PC-9 (cell line): ENCODE results near the gene RPS26. TPM values are rescaled to one million over a fixed set of nuclear protein-coding genes. Genes with fewer than 3 reads are reported as not detected.
"Not testable (repeated sequence)": the region's sequence is repeated elsewhere in the genome, so short reads cannot be mapped to it uniquely, and the experiment has no call there.

ENCODE experiments used
- BruUV-seq: library from RNA; stranded (reverse); fragments of 400-500 nt; replicated peaks from 2 replicates; lab custom pipeline; 2021; lab: Mats Ljungman, UMichigan
- CTCF ChIA-PET: fragments of 300-600 bp; sonication (Branson Sonifier 250); formaldehyde crosslinking; loops from one replicate; lab custom pipeline; 2022; ENCODE audit warnings: antibody characterized with exemption; lab: Charles Lee
- POLR2A ChIA-PET: fragments of 300-600 bp; sonication (Branson Sonifier 250); formaldehyde crosslinking; loops from one replicate; lab custom pipeline; 2022; ENCODE audit warnings: antibody characterized with exemption; ENCODE audit not compliant: unreplicated experiment; lab: Charles Lee
- DNase-seq, 2 experiments: peaks; one replicate each; pipeline versions ENCODE4 v3.0.0 to v3.0.0-alpha.2; 2015 to 2022; ENCODE audit warnings: mixed read lengths in 1 of 2
- H2AFZ ChIP-seq: fragments of 200-600 bp; sonication (generic); 2 replicates; pipeline ENCODE4 v1.8.1; 2017; ENCODE audit warnings: antibody characterized with exemption
- H3F3A ChIP-seq: fragments of 200-600 bp; sonication (generic); 2 replicates; pipeline ENCODE4 v1.8.1; 2017; ENCODE audit warnings: antibody characterized with exemption, mild to moderate bottlenecking, low read depth; ENCODE audit not compliant: insufficient read depth
- H3K27ac ChIP-seq: fragments of 200-600 bp; sonication (generic); 2 replicates; pipeline ENCODE4 v1.6.1; 2016; ENCODE audit warnings: mixed run types
- H3K27me3 ChIP-seq: fragments of 200-600 bp; sonication (generic); 2 replicates; pipeline ENCODE4 v1.6.1; 2016; ENCODE audit warnings: low read depth, mixed run types; ENCODE audit not compliant: insufficient read depth
- H3K36me3 ChIP-seq: fragments of 200-600 bp; sonication (generic); 2 replicates; pipeline ENCODE4 v1.6.1; 2016; ENCODE audit warnings: low read depth, mixed run types
- H3K4me1 ChIP-seq: fragments of 200-600 bp; sonication (generic); replicated peaks from 2 replicates; pipeline ENCODE4 v1.6.1; 2016; ENCODE audit warnings: mixed run types; ENCODE audit not compliant: insufficient read depth
- H3K4me2 ChIP-seq: fragments of 200-600 bp; sonication (generic); 2 replicates; pipeline ENCODE4 v1.6.1; 2017; ENCODE audit warnings: mixed run types
- H3K4me3 ChIP-seq: fragments of 200-600 bp; sonication (generic); 2 replicates; pipeline ENCODE4 v1.6.1; 2016; ENCODE audit warnings: mixed run types
- H3K79me2 ChIP-seq: fragments of 200-600 bp; sonication (generic); 2 replicates; pipeline ENCODE4 v1.6.1; 2017; ENCODE audit warnings: low read depth, mixed run types
- H3K9me2 ChIP-seq: fragments of 200-600 bp; sonication (generic); 2 replicates; pipeline ENCODE4 v1.8.1; 2017; ENCODE audit warnings: mild to moderate bottlenecking; ENCODE audit not compliant: insufficient read depth
- H3K9me3 ChIP-seq: fragments of 200-600 bp; sonication (generic); 2 replicates; pipeline ENCODE4 v1.8.1; 2016; ENCODE audit warnings: low read depth; ENCODE audit not compliant: insufficient read depth
- H4K20me1 ChIP-seq: fragments of 200-600 bp; sonication (generic); 2 replicates; pipeline ENCODE4 v1.8.1; 2017; ENCODE audit not compliant: insufficient read depth
- EZH2 ChIP-seq: fragments of 200-600 bp; sonication (generic); IDR thresholded peaks from 2 replicates; pipeline ENCODE4 v1.8.0; 2017; ENCODE audit warnings: antibody characterized with exemption, low read depth
- intact Hi-C: fragments of 100-400 bp; cut with micrococcal nuclease; formaldehyde crosslinking; loops from one replicate; pipeline ENCODE4 v1.10.0; 2022; ENCODE audit not compliant: unreplicated experiment
- total RNA-seq: library from RNA; stranded (reverse); gene quantifications from 2 replicates; pipeline ENCODE4 v1.2.3, GENCODE V29; 2021
- TF ChIP-seq, protein P1 (sequence below): fragments of 200-600 bp; sonication (generic); conservative IDR thresholded peaks from 2 replicates; pipeline ENCODE4 v1.6.1; 2017; ENCODE audit warnings: mixed run types, antibody characterized with exemption, mild to moderate bottlenecking, moderate library complexity

RPS26 gene
- total RNA-seq, 1 experiment from 2014 or later = 43.3 TPM

DNA sequence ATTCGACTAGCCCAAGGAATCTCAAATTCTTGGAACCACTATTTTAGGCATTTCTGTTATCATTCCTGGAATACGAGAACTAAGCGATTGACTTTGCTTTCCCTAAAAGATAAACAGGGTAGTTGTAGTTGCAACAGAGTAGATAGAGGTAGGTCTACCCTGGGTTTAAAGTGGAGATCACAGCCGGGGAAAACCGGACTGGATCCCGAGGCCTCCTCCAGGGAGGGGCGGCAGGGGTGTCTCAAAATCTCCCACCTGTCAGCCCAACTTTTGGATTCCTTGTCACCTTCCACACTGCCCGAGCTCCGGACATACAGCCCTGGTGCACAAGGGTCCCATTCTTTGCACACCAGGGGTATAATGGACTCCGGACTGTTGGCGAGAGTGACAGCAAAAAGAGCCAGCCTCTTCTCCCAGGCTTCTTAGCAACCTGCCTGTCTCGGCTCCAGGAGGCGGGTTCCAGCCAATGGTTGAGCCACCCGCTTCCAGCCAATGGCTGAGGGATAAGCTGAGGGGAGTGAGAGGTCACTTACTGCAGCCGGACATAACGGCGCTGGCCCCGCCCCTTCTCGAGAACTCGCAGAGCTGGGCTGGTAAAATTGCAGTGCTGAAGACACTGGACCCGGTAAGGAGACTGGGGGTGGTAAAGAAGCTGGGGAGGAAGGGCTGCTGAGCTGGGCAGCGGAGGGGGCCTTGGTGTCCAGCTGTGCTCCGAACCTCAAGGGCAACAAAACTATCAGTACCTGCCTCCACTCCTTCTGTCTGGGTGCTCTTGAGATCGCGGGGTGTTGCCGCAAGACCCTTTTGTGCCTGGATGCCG, 44.8 kb upstream of the RPS26 start, which contains the start of gene SUOX:
Gene SUOX (plus strand): TSS at position 562 of the 820 bp plus-strand sequence. CDS start 4,946 bp downstream, outside the sequence.
- no peaks in the 10 kb centered on the region for H3K27me3 ChIP-seq
- ChIA-PET POLR2A (interaction anchor here (0.6 to 1.2 kb wide), 8 partner anchors 10 to 1748 kb away, joined by 3 to 8 read pairs (median 6); partner anchors contain the start of genes PA2G4, PYM1, RAB5B and STAT2), CTCF (interaction anchor here (0.6 to 2.2 kb wide), 9 partner anchors 10 to 274 kb away, joined by 3 to 10 read pairs (median 6); partner anchors contain the start of gene RAB5B)
- H4K20me1 ChIP-seq = no peaks in the 10 kb centered on the region
- peaks cover 5% of the 10 kb centered on the region; the same call in 1 of the 2 replicates for H3K79me2 ChIP-seq
- H3K27ac ChIP-seq = no peak within 1 kb of the TSS
- peaks cover 22% of the 10 kb centered on the region; the same call in 1 of the 2 replicates for H3F3A ChIP-seq
- H3K4me2 ChIP-seq = peak within 1 kb of the TSS; percentile 89
- TF ChIP-seq EZH2 = no peak
- H3K9me3 ChIP-seq = no peaks in the 10 kb centered on the region
- peak; percentile 94 to 95 for DNase-seq
- peak within 1 kb of the TSS; percentile 92 for H2AFZ ChIP-seq
- H3K4me3 ChIP-seq = peak within 1 kb of the TSS; percentile 70
- no peaks in the 10 kb centered on the region for H3K9me2 ChIP-seq
- H3K4me1 ChIP-seq = peaks cover 9% of the 10 kb centered on the region
- intact Hi-C loops = loop anchor here (1.0 to 2.0 kb wide), 4 partner anchors 32 to 192 kb away; partner anchors contain the start of genes PA2G4, RPS26 and SMARCC2
- no peaks in the 10 kb centered on the region for H3K36me3 ChIP-seq
- TSS peak; percentile 55 for BruUV-seq

DNA sequence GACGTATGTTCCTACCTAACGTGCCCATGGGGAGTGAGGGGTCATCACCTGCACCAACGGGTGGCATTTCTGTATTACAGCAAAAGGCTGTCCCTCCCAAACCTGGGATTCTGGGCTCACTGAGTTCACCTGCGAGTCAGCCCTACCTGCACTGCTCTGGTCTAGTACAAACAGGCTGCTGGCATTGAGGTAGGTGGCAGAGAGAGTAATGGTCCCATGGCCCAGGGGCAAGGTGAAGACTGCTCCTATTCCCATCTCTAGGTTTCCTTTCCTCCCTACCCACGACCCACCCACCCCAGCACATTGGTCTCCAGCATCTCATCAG, 44.2 kb upstream of the RPS26 start:
- Histone ChIP-seq H2AFZ (peak overlapping the region; percentile 92), H3K4me3 (peak overlapping the region; percentile 70), H3K79me2 (peaks cover 5% of the 10 kb centered on the region; the same call in 1 of the 2 replicates), H3K9me3 (no peaks in the 10 kb centered on the region), H3F3A (peaks cover 22% of the 10 kb centered on the region; the same call in 1 of the 2 replicates), H3K36me3 (no peaks in the 10 kb centered on the region), H3K4me1 (peaks cover 9% of the 10 kb centered on the region), H3K4me2 (peak overlapping the region; percentile 89), H4K20me1 (no peaks in the 10 kb centered on the region), H3K9me2 (no peaks in the 10 kb centered on the region), H3K27ac (no peak overlapping the region), H3K27me3 (no peaks in the 10 kb centered on the region)
- TSS peak; percentile 17 for BruUV-seq
- no peak for TF ChIP-seq EZH2
- TF ChIP-seq, protein P1, sequence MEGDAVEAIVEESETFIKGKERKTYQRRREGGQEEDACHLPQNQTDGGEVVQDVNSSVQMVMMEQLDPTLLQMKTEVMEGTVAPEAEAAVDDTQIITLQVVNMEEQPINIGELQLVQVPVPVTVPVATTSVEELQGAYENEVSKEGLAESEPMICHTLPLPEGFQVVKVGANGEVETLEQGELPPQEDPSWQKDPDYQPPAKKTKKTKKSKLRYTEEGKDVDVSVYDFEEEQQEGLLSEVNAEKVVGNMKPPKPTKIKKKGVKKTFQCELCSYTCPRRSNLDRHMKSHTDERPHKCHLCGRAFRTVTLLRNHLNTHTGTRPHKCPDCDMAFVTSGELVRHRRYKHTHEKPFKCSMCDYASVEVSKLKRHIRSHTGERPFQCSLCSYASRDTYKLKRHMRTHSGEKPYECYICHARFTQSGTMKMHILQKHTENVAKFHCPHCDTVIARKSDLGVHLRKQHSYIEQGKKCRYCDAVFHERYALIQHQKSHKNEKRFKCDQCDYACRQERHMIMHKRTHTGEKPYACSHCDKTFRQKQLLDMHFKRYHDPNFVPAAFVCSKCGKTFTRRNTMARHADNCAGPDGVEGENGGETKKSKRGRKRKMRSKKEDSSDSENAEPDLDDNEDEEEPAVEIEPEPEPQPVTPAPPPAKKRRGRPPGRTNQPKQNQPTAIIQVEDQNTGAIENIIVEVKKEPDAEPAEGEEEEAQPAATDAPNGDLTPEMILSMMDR = no peak
- intact Hi-C loops = loop anchor here (1.0 to 2.0 kb wide), 3 partner anchors 44 to 191 kb away; partner anchors contain the start of genes PA2G4, RPS26 and SMARCC2
- peak in 1 of 2 experiments; percentile 29 for DNase-seq
- ChIA-PET POLR2A (interaction anchor here (0.6 to 1.2 kb wide), 7 partner anchors 10 to 362 kb away, joined by 3 to 8 read pairs (median 6); partner anchors contain the start of genes PA2G4, PYM1, RAB5B and STAT2), CTCF (interaction anchor here (0.6 to 2.2 kb wide), 6 partner anchors 10 to 275 kb away, joined by 4 to 10 read pairs (median 7); partner anchors contain the start of gene RAB5B)

DNA sequence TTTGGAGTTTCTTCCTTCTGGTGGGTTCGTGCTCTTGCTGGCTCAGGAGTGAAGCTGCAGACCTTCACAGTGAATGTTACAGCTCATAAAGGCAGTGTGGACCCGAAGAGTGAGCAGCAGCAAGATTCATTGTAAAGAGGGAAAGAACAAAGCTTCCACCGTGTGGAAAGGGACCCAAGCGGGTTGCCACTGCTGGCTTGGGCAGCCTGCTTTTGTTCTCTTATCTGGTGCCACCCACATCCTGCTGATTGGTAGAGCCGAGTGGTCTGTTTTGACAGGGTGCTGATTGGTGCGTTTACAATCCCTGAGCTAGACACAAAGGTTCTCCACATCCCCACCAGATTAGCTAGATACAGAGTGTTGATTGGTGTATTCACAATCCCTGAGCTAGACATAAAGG, 42.2 kb upstream of the RPS26 start:
- POLR2A ChIA-PET, H3K27ac ChIP-seq, H3K4me1 ChIP-seq, BruUV-seq, DNase-seq, H3K9me2 ChIP-seq, H4K20me1 ChIP-seq, H3K79me2 ChIP-seq, intact Hi-C loops, H3K9me3 ChIP-seq, H2AFZ ChIP-seq, H3K4me3 ChIP-seq, H3K36me3 ChIP-seq, H3K27me3 ChIP-seq, CTCF ChIA-PET, H3K4me2 ChIP-seq: not testable (repeated sequence)
- peaks cover 14% of the 10 kb centered on the region; the same call in 1 of the 2 replicates for H3F3A ChIP-seq

DNA sequence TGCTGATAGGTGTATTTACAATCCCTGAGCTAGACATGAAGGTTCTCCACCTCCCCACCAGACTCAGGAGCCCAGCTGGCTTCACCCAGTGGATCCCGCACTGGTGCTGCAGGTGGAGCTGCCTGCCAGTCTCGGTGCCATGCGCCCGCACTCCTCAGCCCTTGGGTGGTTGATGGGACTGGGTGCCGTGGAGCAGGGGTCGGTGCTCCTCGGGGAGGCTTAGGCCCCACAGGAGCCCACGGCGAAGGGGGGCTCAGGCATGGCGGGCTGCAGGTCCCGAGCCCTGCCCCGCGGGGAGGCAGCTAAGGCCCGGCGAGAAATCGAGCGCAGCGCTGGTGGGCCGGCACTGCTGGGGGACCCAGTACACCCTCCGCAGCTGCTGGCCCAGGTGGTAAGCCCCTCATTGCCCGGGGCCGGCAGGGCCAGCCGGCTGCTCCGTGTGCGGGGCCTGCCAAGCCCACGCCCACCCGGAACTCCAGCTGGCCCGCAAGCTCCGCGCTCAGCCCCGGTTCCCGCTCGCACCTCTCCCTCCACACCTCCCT, 41.6 kb upstream of the RPS26 start:
- not testable (repeated sequence) for H3K4me1 ChIP-seq, BruUV-seq

More for the DNA sequence above, 41.6 kb upstream of the RPS26 start:
- H3K4me3 ChIP-seq, DNase-seq, H2AFZ ChIP-seq, H3K9me3 ChIP-seq, H3K9me2 ChIP-seq, intact Hi-C loops, H3K27me3 ChIP-seq, H3K27ac ChIP-seq, H3K36me3 ChIP-seq, H3K4me2 ChIP-seq, CTCF ChIA-PET, H3K79me2 ChIP-seq, H4K20me1 ChIP-seq: not testable (repeated sequence)
- peaks cover 11% of the 10 kb centered on the region for H3F3A ChIP-seq
- POLR2A ChIA-PET = interaction anchor here (0.7 kb wide), 1 partner anchor 483 kb away, joined by 4 read pairs; no protein-coding TSS in a partner anchor
